GM12878 (cell line): ENCODE data around the gene HCST. TPM values are rescaled to one million over a fixed set of nuclear protein-coding genes. Genes with fewer than 3 reads are reported as not detected.

ENCODE experiments used
- ATAC-seq: fragments of 200-7000 bp; cut with Tn5 transposase; 3 replicates; pipeline ENCODE4 v1.9.1; 2020; ENCODE audit warnings: mild to moderate bottlenecking, moderate library complexity
- BruUV-seq: library from RNA; stranded (reverse); fragments of 400-500 nt; replicated peaks from 2 replicates; lab custom pipeline; 2021; lab: Mats Ljungman, UMichigan
- CTCF ChIA-PET: fragments of 300-600 bp; sonication (Branson Sonifier 250); formaldehyde crosslinking; extraction: SDS; loops from one replicate; lab custom pipeline; 2021; ENCODE audit warnings: inconsistent platforms; lab: Yijun Ruan, JAX
- POLR2A ChIA-PET: fragments of 350-600 bp; formaldehyde crosslinking; extraction: SDS; loops from one replicate; lab custom pipeline; 2021; ENCODE audit warnings: inconsistent platforms; lab: Charles Lee
- RAD21 ChIA-PET: fragments of 300-600 bp; sonication (Branson Sonifier 250); formaldehyde crosslinking; loops from one replicate; lab custom pipeline; 2023; ENCODE audit warnings: antibody characterized with exemption; ENCODE audit not compliant: unreplicated experiment; lab: Charles Lee
- SMC1A ChIA-PET: fragments of 300-600 bp; sonication (Branson Sonifier 250); formaldehyde crosslinking; loops from one replicate; lab custom pipeline; 2023; ENCODE audit not compliant: unreplicated experiment, uncharacterized antibody; lab: Charles Lee
- DNase-seq: peaks from one replicate; pipeline ENCODE4 v3.0.0-alpha.2; 2011; ENCODE audit warnings: low read depth, low spot score
- FAIRE-seq: peaks from 3 replicates; lab custom pipeline; 2011; peaks lifted over from hg19 to GRCh38; lab: Jason Lieb, UNC
- H2AFZ ChIP-seq: 2 replicates; pipeline ENCODE4 v1.6.0; 2011; ENCODE audit warnings: low read depth, low read length, control low read depth; ENCODE audit not compliant: control insufficient read depth
- H3K27ac ChIP-seq: 2 replicates; pipeline ENCODE4 v1.5.1; 2011; ENCODE audit warnings: control low read depth; ENCODE audit not compliant: control insufficient read depth, insufficient read depth
- H3K27me3 ChIP-seq, 2 experiments: replicated peaks in 1 of 2; 2 replicates each; pipeline versions ENCODE4 v1.6.0 to v1.6.1; 2011; ENCODE audit warnings: low read length in 1 of 2; ENCODE audit not compliant: control insufficient read depth in 2 of 2, insufficient read depth in 2 of 2
- H3K36me3 ChIP-seq, 2 experiments: 2 replicates each; pipeline ENCODE4 v1.5.1; 2011; ENCODE audit warnings: low read length in 1 of 2; ENCODE audit not compliant: control insufficient read depth in 2 of 2, insufficient read depth in 2 of 2
- H3K4me1 ChIP-seq: 2 replicates; pipeline ENCODE4 v1.6.1; 2011; ENCODE audit warnings: mild to moderate bottlenecking, low read length, moderate library complexity, mixed read lengths; ENCODE audit not compliant: control insufficient read depth, insufficient read depth
- H3K4me2 ChIP-seq: 2 replicates; pipeline ENCODE4 v1.6.0; 2011; ENCODE audit warnings: control low read depth; ENCODE audit not compliant: control insufficient read depth, insufficient read depth
- H3K4me3 ChIP-seq: fragments of 200-600 bp; sonication (generic); 2 replicates; pipeline ENCODE4 v1.5.1; 2016
- H3K79me2 ChIP-seq: 2 replicates; pipeline ENCODE4 v1.6.0; 2011; ENCODE audit warnings: low read length; ENCODE audit not compliant: control insufficient read depth, insufficient read depth
- H3K9ac ChIP-seq: 2 replicates; pipeline ENCODE4 v1.8.0; 2011; ENCODE audit warnings: low read length, control low read depth, mixed read lengths; ENCODE audit not compliant: control insufficient read depth, insufficient read depth
- H3K9me3 ChIP-seq: replicated peaks from 3 replicates; pipeline ENCODE4 v1.5.1; 2011; ENCODE audit warnings: mild to moderate bottlenecking, low read length; ENCODE audit not compliant: control insufficient read depth, insufficient read depth
- H4K20me1 ChIP-seq: 2 replicates; pipeline ENCODE4 v1.6.0; 2011; ENCODE audit not compliant: control insufficient read depth, insufficient read depth
- BACH1 ChIP-seq: fragments of 450-650 bp; IDR thresholded peaks from 2 replicates; pipeline ENCODE4 v1.6.1; 2017; ENCODE audit warnings: mild to moderate bottlenecking, borderline replicate concordance
- GATAD2B ChIP-seq: fragments of 450-650 bp; conservative IDR thresholded peaks from 2 replicates; pipeline ENCODE4 v1.6.1; 2017; ENCODE audit warnings: low read depth, mild to moderate bottlenecking, moderate library complexity
- KAT2A ChIP-seq: conservative IDR thresholded peaks from 2 replicates; pipeline ENCODE4 v1.6.1; 2011; ENCODE audit warnings: low read depth, low read length; ENCODE audit not compliant: control insufficient read depth
- LARP7 ChIP-seq: fragments of 450-650 bp; IDR thresholded peaks from 2 replicates; pipeline ENCODE4 v1.6.1; 2017; ENCODE audit warnings: mild to moderate bottlenecking
- NFIC ChIP-seq: IDR thresholded peaks from 2 replicates; pipeline ENCODE4 v1.6.1; 2012; ENCODE audit warnings: low read depth, mild to moderate bottlenecking, inconsistent platforms, low read length, moderate library complexity
- NFYA ChIP-seq: IDR thresholded peaks from 2 replicates; pipeline ENCODE4 v1.6.1; 2011; ENCODE audit warnings: low read depth, mild to moderate bottlenecking, low read length, improper control_type of control experiment, borderline replicate concordance
- POLR2A ChIP-seq: IDR thresholded peaks from 2 replicates; pipeline ENCODE4 v1.6.1; 2011; ENCODE audit warnings: low read depth, mild to moderate bottlenecking, low read length
- RAD51 ChIP-seq: fragments of 450-650 bp; IDR thresholded peaks from 2 replicates; pipeline ENCODE4 v1.6.1; 2016; ENCODE audit warnings: moderate library complexity, mild to moderate bottlenecking, inconsistent platforms
- SMAD1 ChIP-seq: fragments of 450-650 bp; IDR thresholded peaks from 2 replicates; pipeline ENCODE4 v1.6.1; 2018; ENCODE audit warnings: mild to moderate bottlenecking, low read depth; ENCODE audit not compliant: partially characterized antibody
- SMAD5 ChIP-seq: IDR thresholded peaks from 2 replicates; pipeline ENCODE4 v1.6.1; 2016; ENCODE audit warnings: antibody characterized with exemption, low read depth
- STAT3 ChIP-seq: IDR thresholded peaks from 2 replicates; pipeline ENCODE4 v1.6.1; 2011; ENCODE audit warnings: low read depth, low read length, improper control_type of control experiment
- WGBS: methylation state at CpG from one replicate; pipeline ENCODE4 v1.1.6; 2016; ENCODE audit warnings: low lambda C conversion rate; ENCODE audit not compliant: insufficient replicate concordance, insufficient coverage; ENCODE audit errors: missing lambda C conversion rate; 5-methylcytosine and 5-hydroxymethylcytosine counted together
- in situ Hi-C: fragments of 300-500 bp; cut with MboI; formaldehyde crosslinking; loops from 9 replicates; pipeline ENCODE4 v1.14.3; 2018; ENCODE audit warnings: mixed read lengths
- intact Hi-C: fragments of 100-400 bp; cut with micrococcal nuclease; formaldehyde crosslinking; loops from one replicate; pipeline ENCODE4 v1.14.2; 2022; ENCODE audit not compliant: unreplicated experiment
- polyA plus RNA-seq, 11 experiments: library from polyadenylated mRNA; depleted of rRNA in 4 of 11; unstranded in 6 of 11; stranded (reverse) in 5 of 11; fragments of >200 nt; fragmentation: Nextera tagmentation in 4 of 11; fragmentation: Illumina TruSeq in 1 of 11; extraction: Ambion mirVana in 4 of 11; extraction: Trizol in 1 of 11; gene quantifications; 1 replicate in 1 of 11; 2 replicates in 10 of 11; pipeline versions ENCODE4 v1.2.1 to v1.2.3, GENCODE V29; 2011 to 2016; ENCODE audit warnings: inconsistent platforms in 2 of 11, missing spikeins in 2 of 11, low read depth in 1 of 11
- total RNA-seq, 4 experiments: library from RNA; depleted of rRNA in 3 of 4; stranded (reverse); fragments of >200 nt in 3 of 4; fragmentation: Illumina TruSeq in 1 of 4; extraction: Trizol in 1 of 4; gene quantifications; 2 replicates each; pipeline versions ENCODE4 v1.2.1 to v1.2.3, GENCODE V29; 2013 to 2021
- TF ChIP-seq, protein P1 (sequence below): fragments of 450-650 bp; IDR thresholded peaks from 2 replicates; pipeline ENCODE4 v1.6.1; 2017; ENCODE audit warnings: mild to moderate bottlenecking, moderate library complexity
- TF ChIP-seq, protein P2 (sequence below): IDR thresholded peaks from 2 replicates; pipeline ENCODE4 v1.6.1; 2011; ENCODE audit warnings: borderline replicate concordance, low read depth, mild to moderate bottlenecking, moderate library complexity, mixed read lengths, low read length; ENCODE audit not compliant: insufficient read depth; ENCODE audit errors: extremely low read length
- TF ChIP-seq, protein P3 (sequence below): IDR thresholded peaks from 2 replicates; pipeline ENCODE4 v1.6.1; 2012; ENCODE audit warnings: low read depth, low read length, improper control_type of control experiment
- TF ChIP-seq, protein P4 (sequence below): fragments of 450-650 bp; IDR thresholded peaks from 2 replicates; pipeline ENCODE4 v1.6.1; 2018; ENCODE audit warnings: mild to moderate bottlenecking, low read depth, moderate library complexity; ENCODE audit not compliant: partially characterized antibody

Gene HCST
- total and polyA plus RNA-seq, 10 of the 15 experiments (the other 5 are each of a cell fraction or from before 2014, with no cell fraction given) = 7.5 to 79.6 (median 33.6) TPM

DNA sequence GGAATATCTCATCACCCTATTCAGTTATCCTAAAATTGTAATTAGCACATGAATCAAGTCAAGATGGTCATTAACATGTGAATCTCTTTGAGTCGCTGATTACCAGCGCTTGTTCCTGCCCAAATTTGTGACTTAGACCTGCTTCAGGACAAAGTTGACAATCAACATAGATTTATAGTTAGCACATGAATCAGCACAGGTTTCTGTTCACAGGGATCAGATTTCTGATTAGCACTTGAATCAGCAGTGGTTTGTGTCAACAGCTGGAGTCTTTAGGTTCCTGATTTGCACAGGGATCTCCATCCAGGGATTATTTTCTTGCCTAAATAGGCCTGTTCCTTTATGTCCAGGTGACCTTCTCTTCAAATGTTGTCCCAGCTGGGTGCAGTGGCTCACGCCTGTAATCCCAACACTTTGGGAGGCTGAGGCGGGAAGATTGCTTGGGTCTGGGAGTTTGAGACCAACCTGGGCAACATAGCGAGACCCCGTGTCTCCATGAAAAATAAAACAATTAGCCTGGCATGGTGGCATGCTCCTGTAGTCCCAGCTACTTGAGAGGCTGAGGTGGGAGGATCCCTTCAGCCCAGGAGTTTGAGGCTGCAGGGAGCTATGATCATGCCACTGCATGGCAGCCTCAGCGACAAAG, 30.1 kb downstream of the HCST start:
- FAIRE-seq (no peak), DNase-seq (no peak), ATAC-seq (no peak)
- Histone ChIP-seq H3K79me2 (no peaks in the 10 kb centered on the region), H3K4me1 (peaks cover 15% of the 10 kb centered on the region), H3K9ac (no peak overlapping the region), H2AFZ (no peak overlapping the region), H3K4me3 (no peak overlapping the region), H3K27me3 (no peaks in the 10 kb centered on the region; a peak in 1 of 4 replicates), H4K20me1 (no peaks in the 10 kb centered on the region), H3K27ac (no peak overlapping the region), H3K4me2 (no peak overlapping the region; the same call in 1 of the 2 replicates), H3K9me3 (no peaks in the 10 kb centered on the region), H3K36me3 (no peaks in the 10 kb centered on the region)
- ChIA-PET POLR2A (interaction anchor here (0.6 to 4.3 kb wide), 5 partner anchors 18 to 218 kb away, joined by 4 to 48 read pairs (median 6); no protein-coding TSS in a partner anchor), SMC1A (interaction anchor here (1.2 to 4.5 kb wide), 2 partner anchors 51 to 240 kb away, joined by 3 to 90 read pairs; no protein-coding TSS in a partner anchor), CTCF (interaction anchor here (0.6 to 7.0 kb wide), 8 partner anchors 12 to 237 kb away, joined by 3 to 145 read pairs (median 4); partner anchors contain the start of gene IGFLR1), RAD21 (interaction anchor here (1.0 to 3.4 kb wide), 3 partner anchors 45 to 238 kb away, joined by 3 to 107 read pairs (median 4); no protein-coding TSS in a partner anchor)
- intact Hi-C loops (loop anchor here (5.0 kb wide), 1 partner anchor 385 kb away; the partner anchor contains the start of gene TMEM147), in situ Hi-C loops (loop anchor here (5.0 kb wide), 1 partner anchor 45 kb away; no protein-coding TSS in a partner anchor)
- no TSS peak for BruUV-seq
- 54% methylated on average over 7 of the region's 7 CpGs for WGBS
- TF ChIP-seq SMAD5 (no peak), POLR2A (no peak), NFIC (no peak), STAT3 (no peak), NFYA (no peak), LARP7 (no peak), GATAD2B (no peak), SMAD1 (no peak), BACH1 (no peak), RAD51 (no peak), KAT2A (no peak)
- TF ChIP-seq, protein P1, sequence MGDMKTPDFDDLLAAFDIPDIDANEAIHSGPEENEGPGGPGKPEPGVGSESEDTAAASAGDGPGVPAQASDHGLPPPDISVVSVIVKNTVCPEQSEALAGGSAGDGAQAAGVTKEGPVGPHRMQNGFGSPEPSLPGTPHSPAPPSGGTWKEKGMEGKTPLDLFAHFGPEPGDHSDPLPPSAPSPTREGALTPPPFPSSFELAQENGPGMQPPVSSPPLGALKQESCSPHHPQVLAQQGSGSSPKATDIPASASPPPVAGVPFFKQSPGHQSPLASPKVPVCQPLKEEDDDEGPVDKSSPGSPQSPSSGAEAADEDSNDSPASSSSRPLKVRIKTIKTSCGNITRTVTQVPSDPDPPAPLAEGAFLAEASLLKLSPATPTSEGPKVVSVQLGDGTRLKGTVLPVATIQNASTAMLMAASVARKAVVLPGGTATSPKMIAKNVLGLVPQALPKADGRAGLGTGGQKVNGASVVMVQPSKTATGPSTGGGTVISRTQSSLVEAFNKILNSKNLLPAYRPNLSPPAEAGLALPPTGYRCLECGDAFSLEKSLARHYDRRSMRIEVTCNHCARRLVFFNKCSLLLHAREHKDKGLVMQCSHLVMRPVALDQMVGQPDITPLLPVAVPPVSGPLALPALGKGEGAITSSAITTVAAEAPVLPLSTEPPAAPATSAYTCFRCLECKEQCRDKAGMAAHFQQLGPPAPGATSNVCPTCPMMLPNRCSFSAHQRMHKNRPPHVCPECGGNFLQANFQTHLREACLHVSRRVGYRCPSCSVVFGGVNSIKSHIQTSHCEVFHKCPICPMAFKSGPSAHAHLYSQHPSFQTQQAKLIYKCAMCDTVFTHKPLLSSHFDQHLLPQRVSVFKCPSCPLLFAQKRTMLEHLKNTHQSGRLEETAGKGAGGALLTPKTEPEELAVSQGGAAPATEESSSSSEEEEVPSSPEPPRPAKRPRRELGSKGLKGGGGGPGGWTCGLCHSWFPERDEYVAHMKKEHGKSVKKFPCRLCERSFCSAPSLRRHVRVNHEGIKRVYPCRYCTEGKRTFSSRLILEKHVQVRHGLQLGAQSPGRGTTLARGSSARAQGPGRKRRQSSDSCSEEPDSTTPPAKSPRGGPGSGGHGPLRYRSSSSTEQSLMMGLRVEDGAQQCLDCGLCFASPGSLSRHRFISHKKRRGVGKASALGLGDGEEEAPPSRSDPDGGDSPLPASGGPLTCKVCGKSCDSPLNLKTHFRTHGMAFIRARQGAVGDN = no peak
- TF ChIP-seq, protein P2, sequence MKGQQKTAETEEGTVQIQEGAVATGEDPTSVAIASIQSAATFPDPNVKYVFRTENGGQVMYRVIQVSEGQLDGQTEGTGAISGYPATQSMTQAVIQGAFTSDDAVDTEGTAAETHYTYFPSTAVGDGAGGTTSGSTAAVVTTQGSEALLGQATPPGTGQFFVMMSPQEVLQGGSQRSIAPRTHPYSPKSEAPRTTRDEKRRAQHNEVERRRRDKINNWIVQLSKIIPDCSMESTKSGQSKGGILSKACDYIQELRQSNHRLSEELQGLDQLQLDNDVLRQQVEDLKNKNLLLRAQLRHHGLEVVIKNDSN = no peak
- TF ChIP-seq, protein P3, sequence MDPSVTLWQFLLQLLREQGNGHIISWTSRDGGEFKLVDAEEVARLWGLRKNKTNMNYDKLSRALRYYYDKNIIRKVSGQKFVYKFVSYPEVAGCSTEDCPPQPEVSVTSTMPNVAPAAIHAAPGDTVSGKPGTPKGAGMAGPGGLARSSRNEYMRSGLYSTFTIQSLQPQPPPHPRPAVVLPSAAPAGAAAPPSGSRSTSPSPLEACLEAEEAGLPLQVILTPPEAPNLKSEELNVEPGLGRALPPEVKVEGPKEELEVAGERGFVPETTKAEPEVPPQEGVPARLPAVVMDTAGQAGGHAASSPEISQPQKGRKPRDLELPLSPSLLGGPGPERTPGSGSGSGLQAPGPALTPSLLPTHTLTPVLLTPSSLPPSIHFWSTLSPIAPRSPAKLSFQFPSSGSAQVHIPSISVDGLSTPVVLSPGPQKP = no peak
- TF ChIP-seq, protein P4, sequence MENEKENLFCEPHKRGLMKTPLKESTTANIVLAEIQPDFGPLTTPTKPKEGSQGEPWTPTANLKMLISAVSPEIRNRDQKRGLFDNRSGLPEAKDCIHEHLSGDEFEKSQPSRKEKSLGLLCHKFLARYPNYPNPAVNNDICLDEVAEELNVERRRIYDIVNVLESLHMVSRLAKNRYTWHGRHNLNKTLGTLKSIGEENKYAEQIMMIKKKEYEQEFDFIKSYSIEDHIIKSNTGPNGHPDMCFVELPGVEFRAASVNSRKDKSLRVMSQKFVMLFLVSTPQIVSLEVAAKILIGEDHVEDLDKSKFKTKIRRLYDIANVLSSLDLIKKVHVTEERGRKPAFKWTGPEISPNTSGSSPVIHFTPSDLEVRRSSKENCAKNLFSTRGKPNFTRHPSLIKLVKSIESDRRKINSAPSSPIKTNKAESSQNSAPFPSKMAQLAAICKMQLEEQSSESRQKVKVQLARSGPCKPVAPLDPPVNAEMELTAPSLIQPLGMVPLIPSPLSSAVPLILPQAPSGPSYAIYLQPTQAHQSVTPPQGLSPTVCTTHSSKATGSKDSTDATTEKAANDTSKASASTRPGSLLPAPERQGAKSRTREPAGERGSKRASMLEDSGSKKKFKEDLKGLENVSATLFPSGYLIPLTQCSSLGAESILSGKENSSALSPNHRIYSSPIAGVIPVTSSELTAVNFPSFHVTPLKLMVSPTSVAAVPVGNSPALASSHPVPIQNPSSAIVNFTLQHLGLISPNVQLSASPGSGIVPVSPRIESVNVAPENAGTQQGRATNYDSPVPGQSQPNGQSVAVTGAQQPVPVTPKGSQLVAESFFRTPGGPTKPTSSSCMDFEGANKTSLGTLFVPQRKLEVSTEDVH = no peak
